D721Med (cell line): Measurements from ENCODE around the gene SFSWAP.

Source experiments
- DNase-seq: peaks from one replicate; pipeline ENCODE4 v3.0.0; 2011; ENCODE audit warnings: low spot score; ENCODE audit not compliant: insufficient read length
- FAIRE-seq: peaks from 2 replicates; lab custom pipeline; 2011; peaks lifted over from hg19 to GRCh38; lab: Jason Lieb, UNC
- CTCF ChIP-seq: IDR thresholded peaks from 2 replicates; pipeline ENCODE4 v1.5.1; 2012; ENCODE audit warnings: mild to moderate bottlenecking, control low read depth; ENCODE audit not compliant: insufficient read depth; ENCODE audit errors: missing control alignments

Gene SFSWAP

GRCh38 chr12:131721548-131721947 is 10.7 kb downstream of the SFSWAP start:
- FAIRE-seq = no peak
- DNase-seq = no peak
- no peak for TF ChIP-seq CTCF

GRCh38 chr12:131723532-131723931 is 12.6 kb downstream of the SFSWAP start:
- no peak for DNase-seq
- no peak for FAIRE-seq
- TF ChIP-seq CTCF = no peak

GRCh38 chr12:131724534-131724933 is 13.6 kb downstream of the SFSWAP start:
- DNase-seq = no peak
- FAIRE-seq = no peak
- TF ChIP-seq CTCF = no peak

- DNase-seq (no peak), FAIRE-seq (no peak)
- no peak for TF ChIP-seq CTCF
Measured at GRCh38 chr12:131725503-131725902, 14.6 kb downstream of the SFSWAP start.

- DNase-seq (no peak), FAIRE-seq (no peak)
- TF ChIP-seq CTCF = no peak
Measured at GRCh38 chr12:131728720-131729119, 17.8 kb downstream of the SFSWAP start.

- FAIRE-seq (no peak), DNase-seq (no peak)
- TF ChIP-seq CTCF = no peak
Measured at GRCh38 chr12:131729254-131729955, 18.5 kb downstream of the SFSWAP start.

- FAIRE-seq = no peak
- no peak for DNase-seq
- no peak for TF ChIP-seq CTCF
Measured at GRCh38 chr12:131732996-131733615, 22.2 kb downstream of the SFSWAP start.
